Naive thymus-derived CD8-positive, alpha-beta T cell (primary cell): ENCODE measurements around the gene LCN2. TPM values are rescaled to one million over a fixed set of nuclear protein-coding genes. Genes with fewer than 3 reads are reported as not detected.

Source experiments
- ATAC-seq, 2 donors: fragments of 150-1000 bp; cut with Tn5 transposase in 1 of 2; sonication (Bioruptor Pico), chemical (Tn5 transposase) in 1 of 2; 1 replicate in 1 of 2; 2 replicates in 1 of 2; pipeline ENCODE4 v1.10.0; 2021; ENCODE audit warnings: mild to moderate bottlenecking in 2 of 2, moderate library complexity in 2 of 2
- POLR2A ChIA-PET: fragments of 350-600 bp; sonication (Branson Sonifier 250); formaldehyde crosslinking; loops from one replicate; lab custom pipeline; 2021; ENCODE audit warnings: antibody characterized with exemption; lab: Charles Lee
- DNase-seq, 10 donors: peaks; one replicate each; pipeline versions ENCODE4 v3.0.0 to v3.0.0-alpha.2; 2020 to 2022
- H3K27ac Mint-ChIP-seq, 10 donors: one replicate each; pipeline ENCODE4 v1.8.0; 2020 to 2022; ENCODE audit warnings: mild to moderate bottlenecking in 10 of 10, mixed read lengths in 10 of 10, moderate library complexity in 4 of 10, inconsistent platforms in 1 of 10
- H3K27me3 Mint-ChIP-seq, 5 donors: one replicate each; pipeline ENCODE4 v1.8.0; 2021 to 2022; ENCODE audit warnings: mixed read lengths in 5 of 5
- H3K36me3 Mint-ChIP-seq, 3 donors: one replicate each; pipeline ENCODE4 v1.8.0; 2020 to 2022; ENCODE audit warnings: mixed read lengths in 3 of 3, mild to moderate bottlenecking in 2 of 3, inconsistent platforms in 1 of 3
- H3K4me1 Mint-ChIP-seq, 4 donors: one replicate each; pipeline ENCODE4 v1.8.0; 2021 to 2022; ENCODE audit warnings: mixed read lengths in 4 of 4
- H3K4me3 Mint-ChIP-seq, 10 donors: one replicate each; pipeline ENCODE4 v1.8.0; 2020 to 2022; ENCODE audit warnings: mild to moderate bottlenecking in 10 of 10, mixed read lengths in 10 of 10, moderate library complexity in 6 of 10, inconsistent platforms in 1 of 10
- H3K9me3 Mint-ChIP-seq, 9 donors: one replicate each; pipeline ENCODE4 v1.8.0; 2020 to 2022; ENCODE audit warnings: mixed read lengths in 9 of 9, mild to moderate bottlenecking in 3 of 9, inconsistent platforms in 1 of 9, moderate library complexity in 1 of 9
- polyA plus RNA-seq, 3 donors: library from polyadenylated mRNA; unstranded; fragments of 300-500 nt; fragmentation: Illumina TruSeq; gene quantifications; one replicate each; pipeline ENCODE4 v1.2.3, GENCODE V29; 2021
- total RNA-seq, 8 experiments: library from RNA in 2 of 8; stranded (reverse) in 2 of 8; gene quantifications; one replicate each; pipeline ENCODE4 v1.2.3 and lab custom pipeline; 2021 to 2026

Gene LCN2
- total and polyA plus RNA-seq, 5 experiments from 2014 or later: not detected

DNA sequence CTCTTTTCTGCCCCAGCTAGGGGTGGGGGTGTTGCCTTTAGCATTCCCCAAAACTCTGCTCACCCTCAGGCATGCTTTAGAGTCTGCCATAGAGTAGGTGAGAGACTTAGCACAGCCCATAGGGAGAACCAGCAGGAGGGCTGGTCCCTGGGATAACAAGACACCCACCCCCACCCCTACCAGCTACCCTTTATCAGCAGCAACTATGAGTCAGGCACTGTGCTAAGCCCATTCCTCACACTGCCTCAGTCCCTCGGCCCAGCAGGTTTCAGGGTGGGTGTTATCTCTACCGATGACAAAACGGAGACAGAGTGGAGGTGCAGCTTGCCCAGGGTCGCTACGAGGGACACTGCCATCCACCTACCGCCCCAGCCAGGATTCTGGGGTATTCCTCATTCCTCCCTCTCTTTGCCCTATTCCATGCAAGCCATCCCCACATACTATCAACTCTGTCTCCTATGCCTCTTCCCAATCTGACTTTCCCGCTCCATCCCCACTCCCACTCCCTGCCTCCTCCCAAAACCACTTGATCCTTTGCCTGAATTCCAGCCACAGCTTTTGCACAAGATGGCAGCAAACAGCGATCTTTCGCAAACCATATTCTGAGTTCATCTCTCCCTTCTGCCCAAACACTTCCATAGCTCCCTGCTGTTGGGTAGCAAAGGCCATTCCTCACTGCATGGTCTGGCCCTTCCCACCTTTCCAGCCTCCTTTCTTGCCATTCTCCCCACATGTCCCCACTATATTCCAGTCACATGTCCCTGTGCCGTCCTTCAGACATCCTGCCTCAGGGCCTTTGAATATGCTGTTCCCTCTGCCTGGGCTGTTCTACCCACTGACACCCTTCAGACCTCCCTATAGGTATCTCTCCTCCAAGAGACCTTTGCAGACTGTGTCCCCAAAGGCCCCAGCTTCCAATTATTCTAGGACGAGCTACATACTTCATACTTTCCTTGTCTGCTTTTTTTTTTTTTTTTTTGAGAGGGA lies 37.0 kb downstream of the LCN2 start:
- no peak for ATAC-seq
- H3K27ac Mint-ChIP-seq: peak overlapping the region in 3 of 10 donors; percentile 13 to 56 (median 54)
- POLR2A ChIA-PET: interaction anchor here (0.5 to 0.6 kb wide), 3 partner anchors 158 to 1530 kb away, joined by 3 to 5 read pairs (median 3); no protein-coding TSS in a partner anchor
- H3K9me3 Mint-ChIP-seq: no peaks in the 10 kb centered on the region
- no peaks in the 10 kb centered on the region for H3K27me3 Mint-ChIP-seq
- peaks cover 0 to 61% (median 11%) of the 10 kb centered on the region in 3 donors for H3K36me3 Mint-ChIP-seq
- DNase-seq: peak in 1 of 10 donors; percentile 47
- peaks cover 9 to 34% (median 25%) of the 10 kb centered on the region in 4 donors for H3K4me1 Mint-ChIP-seq
- H3K4me3 Mint-ChIP-seq: peak overlapping the region in 1 of 10 donors; percentile 41

DNA sequence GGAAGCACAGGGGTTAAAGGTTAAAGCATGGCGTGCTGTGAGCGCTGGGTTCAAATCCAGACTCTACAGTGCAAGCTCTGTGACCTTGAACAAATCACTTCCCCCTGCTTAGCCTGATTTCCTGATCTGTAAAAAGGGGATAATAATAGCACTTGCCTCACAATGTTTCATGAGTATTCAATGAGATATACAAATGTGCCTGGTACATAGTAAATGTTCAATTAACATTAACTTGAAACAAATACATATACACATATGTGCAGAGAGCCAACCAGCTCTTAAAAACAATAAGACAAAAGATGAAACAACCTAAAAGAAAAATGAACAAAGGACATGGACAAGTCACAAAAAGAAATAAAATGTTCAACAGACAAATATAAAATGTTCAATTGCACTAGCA lies 38.1 kb downstream of the LCN2 start:
- Mint-ChIP-seq H3K9me3 (no peaks in the 10 kb centered on the region), H3K36me3 (peaks cover 0 to 58% (median 11%) of the 10 kb centered on the region in 3 donors), H3K27me3 (no peaks in the 10 kb centered on the region), H3K27ac (no peak overlapping the region), H3K4me1 (peaks cover 7 to 38% (median 27%) of the 10 kb centered on the region in 4 donors), H3K4me3 (no peak overlapping the region)
- POLR2A ChIA-PET: interaction anchor here (0.6 kb wide), 3 partner anchors 194 to 1529 kb away, joined by 3 read pairs; no protein-coding TSS in a partner anchor
- DNase-seq (no peak), ATAC-seq (no peak)

DNA sequence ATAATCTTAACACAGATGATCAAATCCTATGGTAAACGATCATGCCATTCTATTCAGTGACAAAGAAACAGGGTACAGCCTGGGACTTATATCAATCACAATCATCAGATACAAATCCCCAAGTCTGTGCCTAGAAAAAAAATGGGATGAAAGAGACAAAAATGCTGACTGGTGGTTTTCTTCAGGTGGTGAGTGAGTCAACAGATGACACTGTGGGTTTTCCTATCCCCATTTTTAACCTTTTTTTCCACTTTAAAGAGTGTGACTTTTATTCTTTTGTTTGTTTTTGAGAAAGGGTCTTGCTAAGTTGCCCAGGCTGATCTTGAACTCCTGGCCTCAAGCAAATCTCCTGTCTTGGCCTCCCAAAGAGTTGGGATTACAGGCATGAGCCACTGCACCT lies 39.0 kb downstream of the LCN2 start:
- Mint-ChIP-seq H3K9me3 (no peaks in the 10 kb centered on the region), H3K4me3 (peak overlapping the region in 1 of 10 donors; percentile 28), H3K36me3 (peaks cover 0 to 50% (median 11%) of the 10 kb centered on the region in 3 donors), H3K27ac (no peak overlapping the region), H3K27me3 (no peaks in the 10 kb centered on the region), H3K4me1 (peaks cover 5 to 43% (median 27%) of the 10 kb centered on the region in 4 donors)
- POLR2A ChIA-PET: interaction anchor here (0.6 kb wide), 2 partner anchors 80 to 193 kb away, joined by 3 to 4 read pairs; no protein-coding TSS in a partner anchor
- no peak for DNase-seq
- no peak for ATAC-seq

GRCh38 chr9:128190013-128190412 lies 40.8 kb downstream of the LCN2 start:
- DNase-seq: peak in 1 of 10 donors; percentile 32

GRCh38 chr9:128190516-128191405 lies 41.5 kb downstream of the LCN2 start:
- Mint-ChIP-seq H3K27ac (peak overlapping the region; percentile 86 to 99 (median 92)), H3K27me3 (no peaks in the 10 kb centered on the region), H3K36me3 (peaks cover 0 to 35% (median 5%) of the 10 kb centered on the region in 3 donors), H3K4me3 (peak overlapping the region; percentile 87 to 97 (median 94)), H3K4me1 (peaks cover 5 to 43% (median 27%) of the 10 kb centered on the region in 4 donors), H3K9me3 (no peaks in the 10 kb centered on the region)
- POLR2A ChIA-PET: interaction anchor here (0.5 to 2.1 kb wide), 6 partner anchors 9 to 61 kb away, joined by 3 to 11 read pairs (median 4); partner anchors contain the start of gene BBLN
- ATAC-seq (peak; percentile 61 to 63), DNase-seq (peak in 1 of 10 donors; percentile 72)

More at GRCh38 chr9:128190013-128190412, 40.8 kb downstream of the LCN2 start:
- H3K27me3 Mint-ChIP-seq: no peaks in the 10 kb centered on the region
- H3K4me1 Mint-ChIP-seq: peaks cover 5 to 43% (median 27%) of the 10 kb centered on the region in 4 donors
- POLR2A ChIA-PET: interaction anchor here (0.6 to 1.6 kb wide), 4 partner anchors 14 to 218 kb away, joined by 3 to 5 read pairs (median 3); no protein-coding TSS in a partner anchor
- no peaks in the 10 kb centered on the region for H3K9me3 Mint-ChIP-seq
- peak overlapping the region in 9 of 10 donors; percentile 57 to 89 (median 75) for H3K27ac Mint-ChIP-seq
- peaks cover 0 to 39% (median 6%) of the 10 kb centered on the region in 3 donors for H3K36me3 Mint-ChIP-seq
- no peak for ATAC-seq
- peak overlapping the region; percentile 62 to 97 (median 89) for H3K4me3 Mint-ChIP-seq

DNA sequence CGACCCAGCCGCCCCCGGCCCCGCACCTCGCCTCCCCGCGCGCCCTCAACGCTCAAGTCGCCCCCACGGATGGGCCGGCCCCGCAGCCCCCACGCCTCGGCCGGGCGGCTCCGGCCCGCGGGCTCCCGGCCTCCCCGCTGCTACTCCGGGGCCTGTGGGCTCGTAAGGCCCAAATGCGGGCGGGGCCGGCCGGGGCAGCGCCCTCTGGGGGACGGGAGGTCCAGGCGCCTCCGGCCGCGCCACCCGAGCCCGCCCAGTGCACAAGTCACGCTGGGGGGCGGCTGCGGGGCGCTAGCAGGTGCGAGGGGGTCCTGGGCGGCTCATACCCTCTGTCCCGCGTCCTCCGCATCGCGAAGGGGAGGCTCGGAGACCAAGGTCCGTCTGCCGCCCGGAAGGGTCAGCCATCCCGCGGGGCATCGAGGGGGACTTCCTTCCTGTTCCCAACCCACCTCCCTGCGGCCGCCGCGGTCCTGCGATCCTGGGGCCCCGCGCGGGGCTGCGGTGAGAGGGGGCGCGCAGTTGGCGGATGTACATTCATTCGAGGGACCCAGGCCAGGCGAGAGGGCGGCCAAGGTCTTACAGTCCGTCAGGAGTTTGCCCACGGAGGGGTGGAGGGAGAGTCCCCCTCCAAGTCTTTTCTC lies 42.3 kb downstream of the LCN2 start, which contains the start of gene CIZ1:
CIZ1 (minus strand) TSS at position 167 of the 641 bp plus-strand sequence. CDS start 715 bp downstream, outside the sequence.
- ATAC-seq (peak; percentile 90 to 93), DNase-seq (peak; percentile 44 to 81 (median 70))
- Mint-ChIP-seq H3K36me3 (peaks cover 0 to 30% (median 5%) of the 10 kb centered on the region in 3 donors), H3K4me1 (peaks cover 5 to 41% (median 25%) of the 10 kb centered on the region in 4 donors), H3K9me3 (no peaks in the 10 kb centered on the region), H3K27ac (peak within 1 kb of the TSS; percentile 86 to 99 (median 92)), H3K4me3 (peak within 1 kb of the TSS; percentile 87 to 97 (median 94)), H3K27me3 (no peaks in the 10 kb centered on the region)
- POLR2A ChIA-PET: interaction anchor here (0.5 to 2.1 kb wide), 6 partner anchors 8 to 61 kb away, joined by 3 to 11 read pairs (median 4); partner anchors contain the start of gene BBLN

DNA sequence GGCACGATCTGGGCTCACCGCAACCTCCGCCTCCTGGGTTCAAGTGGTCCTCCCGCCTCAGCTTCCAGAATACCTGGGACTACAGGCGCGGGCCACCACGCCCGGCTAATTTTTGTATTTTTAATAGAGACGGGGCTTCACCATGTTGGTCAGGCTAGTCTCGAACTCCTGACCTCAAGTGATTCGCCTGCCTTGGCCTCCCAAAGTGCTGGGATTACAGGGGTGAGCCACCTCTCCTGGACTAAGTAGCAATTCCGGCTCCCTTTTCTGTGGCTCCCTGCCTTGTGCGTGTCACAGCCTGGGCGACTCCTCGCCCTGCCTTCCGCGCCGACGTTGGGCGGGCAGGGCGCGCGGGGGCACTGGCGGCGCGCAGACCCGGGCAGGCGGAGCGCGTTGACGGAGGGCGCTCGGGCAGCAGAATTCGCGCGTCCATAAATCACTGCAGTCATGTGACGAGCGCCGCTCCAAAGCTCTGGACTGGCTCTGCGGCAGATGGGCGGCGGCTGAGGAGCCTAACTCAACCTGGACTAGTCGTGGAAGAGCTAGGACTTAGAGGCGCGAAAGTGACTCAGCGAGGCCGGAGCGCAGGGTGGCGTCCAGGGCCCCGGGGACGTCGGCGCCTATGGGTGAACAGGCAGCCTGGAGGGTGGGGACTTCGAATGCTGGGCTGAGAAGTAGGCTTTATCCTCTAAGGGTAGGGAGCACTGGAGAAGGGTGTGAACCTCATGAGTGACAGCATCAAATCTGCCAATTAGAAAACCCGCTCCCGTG lies 43.5 kb downstream of the LCN2 start:
- no peaks in the 10 kb centered on the region for H3K27me3 Mint-ChIP-seq
- H3K36me3 Mint-ChIP-seq: peaks cover 0 to 19% (median 5%) of the 10 kb centered on the region in 3 donors
- no peaks in the 10 kb centered on the region for H3K9me3 Mint-ChIP-seq
- peak overlapping the region in 3 of 10 donors; percentile 34 to 82 (median 38) for H3K27ac Mint-ChIP-seq
- ATAC-seq: peak in 1 of 2 donors; percentile 69
- peaks cover 5 to 38% (median 20%) of the 10 kb centered on the region in 4 donors for H3K4me1 Mint-ChIP-seq
- POLR2A ChIA-PET: interaction anchor here (0.6 to 2.1 kb wide), 3 partner anchors 32 to 879 kb away, joined by 3 to 11 read pairs (median 3); partner anchors contain the start of gene BBLN
- DNase-seq: peak in 7 of 10 donors; percentile 27 to 67 (median 49)
- peak overlapping the region in 9 of 10 donors; percentile 43 to 97 (median 62) for H3K4me3 Mint-ChIP-seq

DNA sequence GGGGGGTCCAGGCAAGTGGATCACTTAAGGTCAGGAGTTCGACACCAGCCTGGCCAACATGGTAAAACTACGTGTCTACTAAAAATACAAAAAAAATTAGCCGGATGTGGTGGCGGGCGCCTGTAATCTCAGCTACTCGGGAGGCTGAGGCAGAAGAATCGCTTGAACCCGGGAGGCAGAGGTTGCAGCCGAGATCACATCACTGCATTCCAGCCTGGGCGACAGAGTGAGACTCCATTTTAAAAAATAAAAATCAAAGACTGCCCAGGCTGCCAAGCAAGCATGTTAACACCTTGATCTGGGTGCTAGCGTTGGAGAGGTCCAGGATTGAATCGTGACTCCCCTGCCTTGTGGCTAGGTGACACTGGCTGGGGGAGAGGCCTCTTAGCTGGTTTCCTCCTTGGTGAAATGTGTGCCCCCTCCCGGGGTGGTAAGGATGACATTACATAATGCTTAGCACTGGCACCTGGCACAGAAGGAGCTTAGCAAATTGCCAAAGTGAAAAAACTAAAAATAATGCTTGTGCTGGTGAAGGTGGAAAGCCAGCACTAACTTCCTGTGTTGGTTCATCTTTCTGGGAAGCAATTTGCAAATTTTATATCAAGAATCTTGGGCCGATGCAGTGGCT lies 44.3 kb downstream of the LCN2 start:
- peak overlapping the region in 1 of 10 donors; percentile 8 for H3K27ac Mint-ChIP-seq
- DNase-seq: no peak
- no peaks in the 10 kb centered on the region for H3K27me3 Mint-ChIP-seq
- H3K9me3 Mint-ChIP-seq: no peaks in the 10 kb centered on the region
- ATAC-seq: no peak
- H3K36me3 Mint-ChIP-seq: peaks cover 0 to 11% (median 2%) of the 10 kb centered on the region in 3 donors
- peaks cover 5 to 31% (median 17%) of the 10 kb centered on the region in 4 donors for H3K4me1 Mint-ChIP-seq
- H3K4me3 Mint-ChIP-seq: peak overlapping the region in 5 of 10 donors; percentile 8 to 74 (median 14)
- POLR2A ChIA-PET: interaction anchor here (0.7 kb wide), 2 partner anchors 30 to 705 kb away, joined by 3 to 4 read pairs; no protein-coding TSS in a partner anchor

DNA sequence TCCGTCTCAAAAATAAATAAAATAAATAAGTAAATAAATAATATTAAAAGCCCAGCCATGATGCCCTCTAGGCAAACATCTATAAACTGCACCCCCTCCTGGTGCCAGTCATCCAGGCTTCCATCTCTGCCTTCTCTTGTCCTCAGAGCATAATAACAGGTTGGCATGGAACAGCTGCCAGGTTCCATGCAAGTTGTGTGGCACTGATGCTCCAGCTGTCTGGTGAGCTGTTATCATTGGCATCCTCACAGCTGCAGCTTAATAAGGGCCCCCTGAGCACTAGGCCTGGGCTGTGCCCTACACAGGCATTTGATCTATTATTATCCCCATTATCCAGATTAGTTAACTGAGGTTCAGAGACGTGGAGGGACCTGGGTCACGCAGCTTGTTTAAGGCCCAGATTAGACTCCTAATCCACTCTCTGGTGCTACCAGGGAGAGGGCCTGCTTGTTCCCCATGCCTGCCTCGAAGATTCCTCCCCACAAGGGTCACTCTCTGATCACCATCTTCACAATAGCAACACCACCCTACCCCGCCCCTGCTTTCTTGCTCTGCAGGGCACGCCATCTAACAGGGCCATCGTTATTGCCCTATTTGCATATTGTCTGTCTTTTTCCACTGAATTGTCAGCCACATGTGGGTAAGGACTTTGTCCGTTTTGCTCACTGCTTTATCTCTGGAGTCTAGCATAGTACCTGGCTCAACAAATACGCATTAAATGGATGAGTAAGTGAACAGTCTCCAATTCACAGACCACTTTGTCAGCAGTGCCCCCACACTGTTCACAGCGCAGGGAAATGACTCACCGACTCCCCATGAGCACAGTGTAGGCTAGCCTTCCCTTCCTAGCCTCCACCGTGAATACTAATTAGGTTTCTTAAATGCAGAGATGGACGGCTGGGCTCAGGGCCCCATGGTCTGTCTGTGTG lies 52.5 kb downstream of the LCN2 start:
- POLR2A ChIA-PET: no interaction called here
- ATAC-seq: no peak
- no peaks in the 10 kb centered on the region for H3K9me3 Mint-ChIP-seq
- H3K27me3 Mint-ChIP-seq: peaks cover 0 to 11% (median 3%) of the 10 kb centered on the region in 5 donors
- H3K36me3 Mint-ChIP-seq: no peaks in the 10 kb centered on the region
- H3K27ac Mint-ChIP-seq: no peak overlapping the region
- peak overlapping the region in 1 of 10 donors; percentile 29 for H3K4me3 Mint-ChIP-seq
- peaks cover 8 to 9% (median 8%) of the 10 kb centered on the region in 4 donors for H3K4me1 Mint-ChIP-seq
- no peak for DNase-seq
